Smooth muscle cell (in vitro differentiated cells): ENCODE data around the gene PIGH. TPM values are rescaled to one million over a fixed set of nuclear protein-coding genes. Genes with fewer than 3 reads are reported as not detected.

Source experiments
- DNase-seq: peaks from one replicate; lab custom pipeline; 2025; ENCODE audit not compliant: unreplicated experiment; lab: John Stamatoyannopoulos, UW
- H2AFZ ChIP-seq: fragments of 200-600 bp; sonication (generic); 2 replicates; pipeline ENCODE4 v1.6.0; 2016; ENCODE audit warnings: antibody characterized with exemption, low read depth, mild to moderate bottlenecking
- H3F3A ChIP-seq: fragments of 200-600 bp; sonication (generic); 2 replicates; pipeline ENCODE4 v1.6.0; 2017; ENCODE audit warnings: antibody characterized with exemption, low read depth
- H3K27ac ChIP-seq: fragments of 200-600 bp; sonication (generic); 2 replicates; pipeline ENCODE4 v1.5.1; 2016; ENCODE audit warnings: low read depth, mild to moderate bottlenecking
- H3K27me3 ChIP-seq: fragments of 200-600 bp; sonication (generic); 2 replicates; pipeline ENCODE4 v1.6.1; 2016; ENCODE audit warnings: low read depth, mild to moderate bottlenecking
- H3K36me3 ChIP-seq: fragments of 200-600 bp; sonication (generic); 2 replicates; pipeline ENCODE4 v1.5.1; 2016; ENCODE audit warnings: low read depth
- H3K4me1 ChIP-seq: fragments of 200-600 bp; sonication (generic); 2 replicates; pipeline ENCODE4 v1.5.1; 2016; ENCODE audit warnings: low read depth
- H3K4me2 ChIP-seq: fragments of 200-600 bp; sonication (generic); 2 replicates; pipeline ENCODE4 v1.6.0; 2016; ENCODE audit warnings: mild to moderate bottlenecking
- H3K4me3 ChIP-seq: fragments of 200-600 bp; sonication (generic); 2 replicates; pipeline ENCODE4 v1.5.1; 2016; ENCODE audit warnings: mild to moderate bottlenecking
- H3K79me2 ChIP-seq: fragments of 200-600 bp; sonication (generic); 2 replicates; pipeline ENCODE4 v1.6.0; 2016; ENCODE audit warnings: low read depth, mild to moderate bottlenecking
- H3K9ac ChIP-seq: fragments of 200-600 bp; sonication (generic); 2 replicates; pipeline ENCODE4 v1.6.0; 2016; ENCODE audit warnings: low read depth
- H3K9me3 ChIP-seq: fragments of 200-600 bp; sonication (generic); replicated peaks from 2 replicates; pipeline ENCODE4 v1.5.1; 2016; ENCODE audit warnings: low read depth
- H4K20me1 ChIP-seq: fragments of 200-600 bp; sonication (generic); 2 replicates; pipeline ENCODE4 v1.6.0; 2016; ENCODE audit warnings: low read depth
- WGBS: methylation state at CpG from one replicate; pipeline ENCODE4 v1.1.7; 2016; ENCODE audit warnings: low lambda C conversion rate; 5-methylcytosine and 5-hydroxymethylcytosine counted together
- polyA plus RNA-seq: library from polyadenylated mRNA; unstranded; fragments of >200 nt; fragmentation: Nextera tagmentation; extraction: Ambion mirVana; gene quantifications from 2 replicates; pipeline ENCODE4 v1.2.1, GENCODE V29; 2016
- total RNA-seq: library from RNA; depleted of rRNA; stranded (reverse); fragments of >200 nt; gene quantifications from 2 replicates; pipeline ENCODE4 v1.2.3, GENCODE V29; 2014
- TF ChIP-seq, protein P1 (sequence below): fragments of 200-600 bp; sonication (generic); IDR thresholded peaks from 2 replicates; pipeline ENCODE4 v1.5.1; 2017; ENCODE audit warnings: borderline replicate concordance, mild to moderate bottlenecking, antibody characterized with exemption; ENCODE audit not compliant: insufficient read depth, poor library complexity, severe bottlenecking

PIGH gene
- total and polyA plus RNA-seq, 2 experiments from 2014 or later: 15.5 to 20.6 TPM

DNA sequence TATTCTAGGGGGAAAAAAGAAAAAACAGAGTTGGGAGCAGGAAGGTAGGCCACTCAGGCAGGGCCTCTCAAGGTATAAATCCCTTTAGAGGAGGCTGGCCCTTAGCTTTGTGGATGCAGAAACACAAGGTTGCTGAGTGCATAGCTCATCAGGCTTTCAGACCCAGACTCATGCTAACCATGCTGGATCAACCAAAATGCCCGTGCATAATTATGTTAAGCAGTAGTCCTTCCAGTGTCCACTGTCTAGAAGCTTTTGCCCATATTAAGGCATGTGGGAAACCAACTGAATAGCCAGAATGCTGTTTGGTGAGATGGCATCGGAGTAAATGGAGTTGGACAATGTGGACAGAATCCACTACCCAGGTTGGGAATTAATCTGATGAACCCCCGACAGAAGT is 38.6 kb upstream of the PIGH start:
- Histone ChIP-seq H2AFZ (no peak overlapping the region), H3K79me2 (no peaks in the 10 kb centered on the region), H3K27me3 (no peaks in the 10 kb centered on the region), H3K4me3 (no peak overlapping the region), H3K36me3 (no peaks in the 10 kb centered on the region), H3K9me3 (no peaks in the 10 kb centered on the region), H4K20me1 (no peaks in the 10 kb centered on the region), H3K27ac (no peak overlapping the region), H3F3A (no peaks in the 10 kb centered on the region), H3K4me1 (no peaks in the 10 kb centered on the region), H3K4me2 (no peak overlapping the region), H3K9ac (no peak overlapping the region)
- TF ChIP-seq, protein P1, sequence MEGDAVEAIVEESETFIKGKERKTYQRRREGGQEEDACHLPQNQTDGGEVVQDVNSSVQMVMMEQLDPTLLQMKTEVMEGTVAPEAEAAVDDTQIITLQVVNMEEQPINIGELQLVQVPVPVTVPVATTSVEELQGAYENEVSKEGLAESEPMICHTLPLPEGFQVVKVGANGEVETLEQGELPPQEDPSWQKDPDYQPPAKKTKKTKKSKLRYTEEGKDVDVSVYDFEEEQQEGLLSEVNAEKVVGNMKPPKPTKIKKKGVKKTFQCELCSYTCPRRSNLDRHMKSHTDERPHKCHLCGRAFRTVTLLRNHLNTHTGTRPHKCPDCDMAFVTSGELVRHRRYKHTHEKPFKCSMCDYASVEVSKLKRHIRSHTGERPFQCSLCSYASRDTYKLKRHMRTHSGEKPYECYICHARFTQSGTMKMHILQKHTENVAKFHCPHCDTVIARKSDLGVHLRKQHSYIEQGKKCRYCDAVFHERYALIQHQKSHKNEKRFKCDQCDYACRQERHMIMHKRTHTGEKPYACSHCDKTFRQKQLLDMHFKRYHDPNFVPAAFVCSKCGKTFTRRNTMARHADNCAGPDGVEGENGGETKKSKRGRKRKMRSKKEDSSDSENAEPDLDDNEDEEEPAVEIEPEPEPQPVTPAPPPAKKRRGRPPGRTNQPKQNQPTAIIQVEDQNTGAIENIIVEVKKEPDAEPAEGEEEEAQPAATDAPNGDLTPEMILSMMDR: no peak
- 96% methylated on average over 3 of the region's 3 CpGs for WGBS
- DNase-seq: no peak

DNA sequence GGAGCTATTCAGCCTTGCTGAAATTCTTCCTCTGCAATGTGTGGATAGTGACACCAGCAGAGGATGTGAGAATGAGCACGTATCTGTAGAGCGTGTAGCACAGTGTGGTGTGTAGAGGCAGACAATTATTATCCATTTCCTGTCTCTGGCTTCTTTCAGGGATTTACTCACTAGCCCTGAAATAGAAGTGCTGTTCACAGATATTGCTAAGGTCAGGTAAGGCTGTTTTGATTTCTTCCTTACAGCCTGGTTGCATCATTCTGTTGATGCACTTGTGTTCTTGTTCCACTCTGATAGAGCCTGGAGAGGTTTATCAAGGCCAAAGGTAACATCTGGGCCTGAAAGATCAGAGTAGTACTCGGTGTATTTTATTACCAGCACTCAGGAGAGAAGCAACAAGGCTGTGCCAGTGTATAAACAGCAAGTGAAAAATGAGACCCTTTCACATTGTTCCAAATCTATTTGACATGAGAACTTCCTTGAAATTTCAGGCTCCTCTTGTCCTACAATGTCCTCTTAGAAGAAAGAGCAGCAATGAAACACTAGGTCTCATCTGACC is 36.4 kb upstream of the PIGH start:
- H2AFZ ChIP-seq: no peak overlapping the region
- peak overlapping the region; percentile 30 for H3K4me2 ChIP-seq
- DNase-seq: no peak
- no peaks in the 10 kb centered on the region for H3K36me3 ChIP-seq
- H3F3A ChIP-seq: no peaks in the 10 kb centered on the region
- no peaks in the 10 kb centered on the region for H3K79me2 ChIP-seq
- H3K9me3 ChIP-seq: no peaks in the 10 kb centered on the region
- no peak overlapping the region for H3K4me3 ChIP-seq
- H4K20me1 ChIP-seq: no peaks in the 10 kb centered on the region
- H3K4me1 ChIP-seq: no peaks in the 10 kb centered on the region
- TF ChIP-seq, protein P1: no peak
- no peak overlapping the region for H3K9ac ChIP-seq
- no peaks in the 10 kb centered on the region for H3K27me3 ChIP-seq
- H3K27ac ChIP-seq: no peak overlapping the region
- WGBS: 43% methylated on average over 3 of the region's 3 CpGs

DNA sequence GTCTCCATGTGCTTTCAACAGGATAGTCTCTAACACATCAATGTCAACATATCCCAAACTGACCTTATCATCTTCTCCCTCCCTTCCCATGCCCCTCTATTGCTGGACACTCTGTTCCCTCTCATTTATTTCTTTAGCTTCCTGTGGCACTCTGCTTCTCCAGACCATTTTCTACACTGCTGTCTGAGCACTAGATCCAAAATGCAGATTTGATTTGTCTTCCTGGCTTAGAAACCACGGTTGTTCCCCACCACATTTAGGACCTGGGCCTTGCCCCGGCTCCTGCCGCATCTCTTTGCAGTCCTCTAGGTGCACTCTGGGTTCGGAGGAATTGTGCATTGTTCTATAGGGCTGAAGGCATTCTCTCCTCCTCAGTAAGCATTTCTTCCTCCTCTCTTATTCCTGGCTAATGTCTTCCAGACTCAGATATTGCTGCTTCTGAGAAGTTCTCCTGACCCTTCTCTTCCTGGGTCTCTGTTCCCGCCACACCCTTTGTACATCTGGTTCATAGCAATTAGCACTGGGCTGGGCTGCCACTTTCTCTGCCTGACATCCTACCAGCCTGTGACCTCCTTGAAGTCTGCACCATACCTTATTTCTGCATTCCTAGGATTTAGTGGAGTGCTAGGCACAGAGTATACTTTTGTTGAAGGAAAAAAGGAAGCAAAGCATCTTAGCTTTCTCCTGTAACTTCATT is 33.5 kb upstream of the PIGH start:
- Histone ChIP-seq H3K36me3 (no peaks in the 10 kb centered on the region), H3K9ac (no peak overlapping the region), H3F3A (no peaks in the 10 kb centered on the region), H3K4me3 (no peak overlapping the region), H3K9me3 (no peaks in the 10 kb centered on the region), H2AFZ (no peak overlapping the region), H3K27me3 (no peaks in the 10 kb centered on the region), H4K20me1 (no peaks in the 10 kb centered on the region), H3K27ac (no peak overlapping the region), H3K4me1 (no peaks in the 10 kb centered on the region), H3K79me2 (no peaks in the 10 kb centered on the region), H3K4me2 (no peak overlapping the region)
- WGBS: 95% methylated on average over 5 of the region's 5 CpGs
- TF ChIP-seq, protein P1: no peak
- DNase-seq: no peak

GRCh38 chr14:67630938-67631337 is 30.9 kb upstream of the PIGH start:
- H3K4me3 ChIP-seq: no peak overlapping the region
- no peaks in the 10 kb centered on the region for H3K4me1 ChIP-seq
- H3K27ac ChIP-seq: no peak overlapping the region
- TF ChIP-seq, protein P1: no peak
- no peaks in the 10 kb centered on the region for H3K36me3 ChIP-seq
- WGBS: 95% methylated on average over 5 of the region's 5 CpGs
- H3K79me2 ChIP-seq: no peaks in the 10 kb centered on the region
- H3K9me3 ChIP-seq: no peaks in the 10 kb centered on the region
- no peak overlapping the region for H2AFZ ChIP-seq
- no peak for DNase-seq
- H3K9ac ChIP-seq: no peak overlapping the region
- H4K20me1 ChIP-seq: no peaks in the 10 kb centered on the region
- H3K27me3 ChIP-seq: no peaks in the 10 kb centered on the region
- no peaks in the 10 kb centered on the region for H3F3A ChIP-seq
- H3K4me2 ChIP-seq: no peak overlapping the region
